Measurements from ENCODE around the gene RPS19. TPM values are rescaled to one million over a fixed set of nuclear protein-coding genes. Genes with fewer than 3 reads are reported as not detected.

The RPS19 gene
- polyA plus RNA-seq, 1 donor from 2014 or later: 783 TPM

DNA sequence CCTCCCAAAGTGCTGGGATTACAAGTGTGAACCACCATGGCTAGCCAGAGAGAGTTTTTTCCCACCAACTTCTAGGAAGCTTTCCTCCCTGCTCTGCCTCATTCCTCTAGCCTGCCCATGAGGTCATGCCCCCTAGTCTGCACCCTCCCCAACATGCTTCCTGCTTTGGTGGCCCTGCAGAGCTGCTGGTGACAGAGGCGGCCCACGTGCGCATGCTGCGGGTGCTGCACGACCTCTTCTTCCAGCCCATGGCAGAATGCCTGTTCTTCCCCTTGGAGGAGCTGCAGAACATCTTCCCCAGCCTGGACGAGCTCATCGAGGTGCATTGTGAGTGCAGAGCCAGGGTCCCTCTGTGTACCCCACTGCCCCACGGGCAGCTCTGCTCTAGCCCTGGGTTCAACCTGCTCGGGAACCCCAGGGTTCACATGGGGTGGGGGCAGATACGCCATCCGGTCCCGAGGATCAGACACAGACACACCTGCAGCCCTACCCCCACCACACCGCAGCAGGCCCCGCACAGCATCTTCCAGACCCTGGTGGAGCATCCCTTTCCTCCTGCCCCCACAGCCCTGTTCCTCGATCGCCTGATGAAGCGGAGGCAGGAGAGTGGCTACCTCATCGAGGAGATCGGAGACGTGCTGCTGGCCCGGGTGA is 41.8 kb downstream of the RPS19 start:
- TF ChIP-seq REST (IDR thresholded peaks at IDR 0.05; ENCODE audit: borderline replicate concordance): no peak
- TF ChIP-seq EZH2 (IDR thresholded peaks at IDR 0.05; ENCODE audit: borderline replicate concordance, insufficient read depth, low read length, poor library complexity, severe bottlenecking): no peak
- TF ChIP-seq, protein P1, sequence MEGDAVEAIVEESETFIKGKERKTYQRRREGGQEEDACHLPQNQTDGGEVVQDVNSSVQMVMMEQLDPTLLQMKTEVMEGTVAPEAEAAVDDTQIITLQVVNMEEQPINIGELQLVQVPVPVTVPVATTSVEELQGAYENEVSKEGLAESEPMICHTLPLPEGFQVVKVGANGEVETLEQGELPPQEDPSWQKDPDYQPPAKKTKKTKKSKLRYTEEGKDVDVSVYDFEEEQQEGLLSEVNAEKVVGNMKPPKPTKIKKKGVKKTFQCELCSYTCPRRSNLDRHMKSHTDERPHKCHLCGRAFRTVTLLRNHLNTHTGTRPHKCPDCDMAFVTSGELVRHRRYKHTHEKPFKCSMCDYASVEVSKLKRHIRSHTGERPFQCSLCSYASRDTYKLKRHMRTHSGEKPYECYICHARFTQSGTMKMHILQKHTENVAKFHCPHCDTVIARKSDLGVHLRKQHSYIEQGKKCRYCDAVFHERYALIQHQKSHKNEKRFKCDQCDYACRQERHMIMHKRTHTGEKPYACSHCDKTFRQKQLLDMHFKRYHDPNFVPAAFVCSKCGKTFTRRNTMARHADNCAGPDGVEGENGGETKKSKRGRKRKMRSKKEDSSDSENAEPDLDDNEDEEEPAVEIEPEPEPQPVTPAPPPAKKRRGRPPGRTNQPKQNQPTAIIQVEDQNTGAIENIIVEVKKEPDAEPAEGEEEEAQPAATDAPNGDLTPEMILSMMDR (IDR thresholded peaks at IDR 0.05; ENCODE audit: poor library complexity, severe bottlenecking): no peak
- no peak for TF ChIP-seq SMC3 (conservative IDR thresholded peaks at IDR 0.05; ENCODE audit: poor library complexity)
- no peak for TF ChIP-seq EP300 (conservative IDR thresholded peaks at IDR 0.05; ENCODE audit: poor library complexity, severe bottlenecking)
- TF ChIP-seq POLR2AphosphoS5 (IDR thresholded peaks at IDR 0.05): no peak
- Histone ChIP-seq H3F3A (ENCODE audit: insufficient read depth, low read length, poor library complexity, severe bottlenecking) (no peaks in the 10 kb centered on the region), H2AFZ (ENCODE audit: low read depth, low read length) (no peak overlapping the region), H3K27ac (ENCODE audit: low read length) (no peak overlapping the region), H3K9ac (ENCODE audit: low read length) (no peak overlapping the region), H3K9me2 (ENCODE audit: insufficient read depth, low read length) (no peaks in the 10 kb centered on the region), H3K79me2 (replicated peaks; ENCODE audit: insufficient read depth, low read length) (no peaks in the 10 kb centered on the region), H3K27me3 (ENCODE audit: insufficient read depth, low read depth, low read length) (no peaks in the 10 kb centered on the region), H3K36me3 (ENCODE audit: insufficient read depth, low read length) (no peaks in the 10 kb centered on the region), H3K9me3 (ENCODE audit: low read length) (no peaks in the 10 kb centered on the region), H3K4me2 (ENCODE audit: low read length) (no peak overlapping the region), H3K4me3 (ENCODE audit: low read length) (no peak overlapping the region), H4K20me1 (ENCODE audit: insufficient read depth) (no peaks in the 10 kb centered on the region)

DNA sequence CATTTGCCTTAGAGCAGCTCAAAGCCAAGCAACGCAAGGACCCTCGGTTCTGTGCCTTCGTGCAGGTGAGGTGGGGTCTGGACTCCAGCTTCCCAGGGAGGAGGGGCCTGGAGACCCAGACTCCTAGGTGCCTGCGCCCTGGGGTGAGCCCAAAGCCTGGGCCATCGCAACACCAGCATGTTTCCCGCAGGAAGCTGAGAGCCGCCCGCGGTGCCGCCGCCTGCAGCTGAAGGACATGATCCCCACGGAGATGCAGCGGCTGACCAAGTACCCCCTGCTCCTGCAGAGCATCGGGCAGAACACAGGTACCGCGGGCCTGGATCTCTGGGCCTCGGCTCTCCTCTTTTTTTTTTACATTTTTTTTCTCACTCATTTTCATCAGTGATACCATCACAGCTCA is 42.5 kb downstream of the RPS19 start:
- H3K9me2 ChIP-seq (ENCODE audit: insufficient read depth, low read length): no peaks in the 10 kb centered on the region
- no peak overlapping the region for H3K4me3 ChIP-seq (ENCODE audit: low read length)
- H3K9ac ChIP-seq (ENCODE audit: low read length): no peak overlapping the region
- no peaks in the 10 kb centered on the region for H3K36me3 ChIP-seq (ENCODE audit: insufficient read depth, low read length)
- no peak for TF ChIP-seq EP300 (conservative IDR thresholded peaks at IDR 0.05; ENCODE audit: poor library complexity, severe bottlenecking)
- H3K79me2 ChIP-seq (replicated peaks; ENCODE audit: insufficient read depth, low read length): no peaks in the 10 kb centered on the region
- H3K9me3 ChIP-seq (ENCODE audit: low read length): no peaks in the 10 kb centered on the region
- no peak overlapping the region for H3K27ac ChIP-seq (ENCODE audit: low read length)
- H3K4me2 ChIP-seq (ENCODE audit: low read length): no peak overlapping the region
- no peaks in the 10 kb centered on the region for H3K27me3 ChIP-seq (ENCODE audit: insufficient read depth, low read depth, low read length)
- H4K20me1 ChIP-seq (ENCODE audit: insufficient read depth): no peaks in the 10 kb centered on the region
- no peak overlapping the region for H2AFZ ChIP-seq (ENCODE audit: low read depth, low read length)
- no peaks in the 10 kb centered on the region for H3F3A ChIP-seq (ENCODE audit: insufficient read depth, low read length, poor library complexity, severe bottlenecking)

DNA sequence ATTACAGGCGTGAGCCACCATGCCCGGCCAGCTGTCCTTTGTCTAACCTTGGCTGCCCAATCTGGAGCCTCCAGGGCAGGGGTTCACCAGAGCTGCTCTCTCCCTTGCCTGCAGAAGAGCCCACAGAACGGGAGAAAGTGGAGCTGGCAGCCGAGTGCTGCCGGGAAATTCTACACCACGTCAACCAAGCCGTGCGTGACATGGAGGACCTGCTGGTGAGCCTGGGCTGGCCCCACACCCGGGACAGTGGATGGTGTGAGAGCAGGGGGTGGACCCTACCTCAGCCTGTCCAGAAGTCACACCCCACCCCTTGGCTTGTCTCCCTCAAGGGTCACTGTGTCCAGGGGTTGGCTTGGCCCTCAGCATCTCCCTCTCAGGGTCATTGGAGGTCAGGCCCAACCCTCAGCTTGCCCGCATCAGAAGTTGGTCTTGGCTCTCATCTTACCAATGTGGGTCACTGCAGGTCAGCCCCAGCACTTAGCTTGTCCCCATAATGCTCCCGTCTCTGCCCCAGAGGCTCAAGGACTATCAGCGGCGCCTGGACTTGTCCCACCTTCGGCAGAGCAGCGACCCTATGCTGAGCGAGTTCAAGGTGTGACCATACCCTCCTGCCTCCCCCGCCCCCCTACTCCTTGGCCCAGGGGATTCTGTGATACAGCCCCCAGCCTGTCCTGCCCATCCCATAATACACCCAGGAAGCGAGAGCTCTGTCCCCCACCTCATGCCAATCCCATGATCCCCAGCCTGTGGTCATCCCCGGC is 43.3 kb downstream of the RPS19 start:
- no peak for TF ChIP-seq EZH2 (IDR thresholded peaks at IDR 0.05; ENCODE audit: borderline replicate concordance, insufficient read depth, low read length, poor library complexity, severe bottlenecking)
- no peak overlapping the region for H3K4me3 ChIP-seq (ENCODE audit: low read length)
- no peak overlapping the region for H3K9ac ChIP-seq (ENCODE audit: low read length)
- no peaks in the 10 kb centered on the region for H3K9me3 ChIP-seq (ENCODE audit: low read length)
- H3K4me2 ChIP-seq (ENCODE audit: low read length): no peak overlapping the region
- no peaks in the 10 kb centered on the region for H3K79me2 ChIP-seq (replicated peaks; ENCODE audit: insufficient read depth, low read length)
- no peak overlapping the region for H2AFZ ChIP-seq (ENCODE audit: low read depth, low read length)
- H3K27ac ChIP-seq (ENCODE audit: low read length): no peak overlapping the region
- no peaks in the 10 kb centered on the region for H4K20me1 ChIP-seq (ENCODE audit: insufficient read depth)
- H3K27me3 ChIP-seq (ENCODE audit: insufficient read depth, low read depth, low read length): no peaks in the 10 kb centered on the region
- no peaks in the 10 kb centered on the region for H3F3A ChIP-seq (ENCODE audit: insufficient read depth, low read length, poor library complexity, severe bottlenecking)
- no peaks in the 10 kb centered on the region for H3K9me2 ChIP-seq (ENCODE audit: insufficient read depth, low read length)
- no peaks in the 10 kb centered on the region for H3K36me3 ChIP-seq (ENCODE audit: insufficient read depth, low read length)
